ENCODE measurements around the gene HMCN2.
"Not testable (repeated sequence)": the region's sequence is repeated elsewhere in the genome, so short reads cannot be mapped to it uniquely, and the experiment has no call there.

Gene HMCN2

GRCh38 chr9:130336885-130337284 lies 71.3 kb downstream of the HMCN2 start:
- no peak overlapping the region for H3K4me3 ChIP-seq (ENCODE audit: low read length)
- DNase-seq (ENCODE audit: low read depth): no peak
- no peak for TF ChIP-seq CTCF (conservative IDR thresholded peaks at IDR 0.05; ENCODE audit: low read depth, low read length)

- DNase-seq (ENCODE audit: low read depth): no peak
- H3K4me3 ChIP-seq (ENCODE audit: low read length): no peak overlapping the region
- TF ChIP-seq CTCF (conservative IDR thresholded peaks at IDR 0.05; ENCODE audit: low read depth, low read length): no peak
These were observed 71.8 kb downstream of the HMCN2 start for GRCh38 chr9:130337318-130337717.

DNA sequence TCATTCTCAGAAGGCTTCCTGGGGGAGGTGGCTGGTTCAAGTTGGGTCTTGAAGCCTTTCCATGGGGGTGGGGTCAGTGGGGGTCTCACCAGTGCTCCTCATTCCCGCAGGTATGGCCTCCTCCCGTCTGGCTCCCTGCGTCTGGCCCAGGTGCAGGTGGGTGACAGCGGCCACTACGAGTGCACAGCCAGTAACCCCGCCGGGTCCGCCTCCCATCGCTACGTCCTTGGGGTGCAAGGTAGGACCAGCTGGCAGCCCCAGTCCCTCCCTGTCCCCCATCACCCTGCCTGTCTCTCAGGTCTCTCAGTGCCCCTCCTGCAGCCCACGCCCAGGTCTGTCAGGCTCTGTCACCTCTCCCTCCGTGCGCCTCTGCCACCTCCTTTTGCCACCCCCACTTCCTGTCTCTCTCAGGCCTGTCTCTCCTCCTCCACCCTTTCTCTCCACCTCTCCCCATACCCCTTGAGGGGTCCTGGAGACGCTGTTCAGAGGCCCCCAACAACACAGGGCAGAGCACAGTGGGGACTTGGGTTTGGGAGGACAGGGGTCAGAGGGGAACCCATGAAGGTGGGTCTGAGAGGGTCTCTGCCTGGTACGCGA lies 72.3 kb downstream of the HMCN2 start:
- DNase-seq (ENCODE audit: low read depth): no peak
- no peak overlapping the region for H3K4me3 ChIP-seq (ENCODE audit: low read length)
- TF ChIP-seq CTCF (conservative IDR thresholded peaks at IDR 0.05; ENCODE audit: low read depth, low read length): no peak

DNA sequence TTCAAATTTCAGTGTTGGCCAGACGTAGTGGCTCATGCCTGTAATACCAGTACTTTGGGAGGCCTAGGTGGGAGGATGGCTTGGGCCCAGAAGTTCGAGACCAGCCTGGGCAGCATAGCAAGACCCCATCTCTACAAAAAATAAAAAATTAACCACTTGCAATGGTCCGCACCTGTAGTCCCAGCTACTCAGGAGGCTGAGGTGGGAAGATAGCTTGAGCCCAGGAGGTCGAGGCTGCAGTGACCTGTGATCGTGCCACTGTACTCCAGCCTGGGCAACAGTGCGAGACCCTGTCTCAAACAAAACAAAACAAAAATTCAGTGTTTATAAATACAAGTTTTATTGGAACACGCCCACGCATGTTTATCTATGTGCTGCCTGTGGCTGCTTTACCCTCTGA lies 73.3 kb downstream of the HMCN2 start:
- not testable (repeated sequence) for DNase-seq (ENCODE audit: low read depth); H3K4me3 ChIP-seq (ENCODE audit: low read length)

- H3K4me3 ChIP-seq (ENCODE audit: low read length): no peak overlapping the region
- no peak for TF ChIP-seq CTCF (conservative IDR thresholded peaks at IDR 0.05; ENCODE audit: low read depth, low read length)
- DNase-seq (ENCODE audit: low read depth): no peak
These were observed 73.7 kb downstream of the HMCN2 start for GRCh38 chr9:130339306-130339705.

DNA sequence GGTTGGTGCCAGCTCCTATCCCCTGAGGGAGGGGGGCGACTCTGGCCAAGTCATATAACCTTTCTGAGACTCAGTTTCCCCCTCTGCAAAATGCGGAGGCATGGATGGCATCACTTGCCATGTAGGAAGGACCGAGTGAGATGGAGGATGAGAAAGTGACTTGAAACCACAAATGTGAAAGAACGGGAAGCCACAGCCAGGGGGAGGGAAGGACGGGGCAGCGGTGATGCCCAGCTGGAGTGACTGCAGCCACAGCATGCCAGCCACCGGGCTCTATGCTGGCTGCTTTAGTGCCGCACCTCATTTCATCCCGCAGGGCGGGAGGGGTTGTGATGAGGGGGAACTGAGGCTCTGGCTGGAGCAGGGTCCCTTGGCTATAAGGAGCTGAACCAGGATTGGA lies 74.5 kb downstream of the HMCN2 start:
- DNase-seq (ENCODE audit: low read depth): no peak
- TF ChIP-seq CTCF (conservative IDR thresholded peaks at IDR 0.05; ENCODE audit: low read depth, low read length): no peak
- no peak overlapping the region for H3K4me3 ChIP-seq (ENCODE audit: low read length)

DNA sequence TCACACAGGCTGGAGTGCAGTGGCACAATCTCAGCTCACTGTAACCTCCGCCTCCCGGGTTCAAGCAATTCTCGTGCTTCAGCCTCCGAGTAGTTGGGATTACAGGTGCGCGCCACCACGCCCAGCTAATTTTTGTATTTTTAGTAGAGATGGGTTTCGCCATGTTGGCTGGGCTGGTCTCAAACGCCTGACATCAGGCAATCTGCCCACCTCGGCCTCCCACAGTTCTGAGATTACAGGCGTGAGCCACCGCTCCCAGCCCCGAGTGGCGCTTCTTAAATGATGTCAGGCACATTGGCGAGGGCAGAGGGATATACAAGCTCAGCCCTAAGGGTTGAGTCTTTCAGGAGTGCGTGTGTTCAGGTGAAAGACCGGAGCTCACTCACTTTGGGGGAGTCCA lies 75.0 kb downstream of the HMCN2 start:
- not testable (repeated sequence) for H3K4me3 ChIP-seq (ENCODE audit: low read length); DNase-seq (ENCODE audit: low read depth)

DNA sequence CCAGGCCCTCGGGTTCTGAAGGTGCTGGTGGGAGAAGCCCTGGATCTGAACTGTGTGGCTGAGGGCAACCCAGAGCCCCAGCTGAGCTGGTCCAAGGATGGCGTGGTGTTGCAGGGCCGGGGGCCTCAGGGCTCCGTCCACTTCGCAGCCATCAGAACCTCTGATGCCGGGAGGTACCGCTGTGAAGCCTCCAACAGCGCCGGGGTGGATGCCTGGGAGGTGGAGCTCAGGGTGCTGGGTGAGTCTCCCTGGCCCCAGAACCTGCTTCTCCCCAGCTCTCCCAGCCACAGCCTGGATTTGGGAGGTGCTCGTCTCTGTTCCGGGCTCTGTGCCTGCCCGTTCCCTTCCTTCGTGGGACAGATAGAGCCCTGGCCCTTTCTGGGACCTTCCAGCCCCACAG lies 75.6 kb downstream of the HMCN2 start:
- TF ChIP-seq CTCF (conservative IDR thresholded peaks at IDR 0.05; ENCODE audit: low read depth, low read length): no peak
- no peak overlapping the region for H3K4me3 ChIP-seq (ENCODE audit: low read length)
- no peak for DNase-seq (ENCODE audit: low read depth)

Measured in retinal pigment epithelial cell (primary cell).